ENCODE results near the gene HNRNPUL2.

DNA sequence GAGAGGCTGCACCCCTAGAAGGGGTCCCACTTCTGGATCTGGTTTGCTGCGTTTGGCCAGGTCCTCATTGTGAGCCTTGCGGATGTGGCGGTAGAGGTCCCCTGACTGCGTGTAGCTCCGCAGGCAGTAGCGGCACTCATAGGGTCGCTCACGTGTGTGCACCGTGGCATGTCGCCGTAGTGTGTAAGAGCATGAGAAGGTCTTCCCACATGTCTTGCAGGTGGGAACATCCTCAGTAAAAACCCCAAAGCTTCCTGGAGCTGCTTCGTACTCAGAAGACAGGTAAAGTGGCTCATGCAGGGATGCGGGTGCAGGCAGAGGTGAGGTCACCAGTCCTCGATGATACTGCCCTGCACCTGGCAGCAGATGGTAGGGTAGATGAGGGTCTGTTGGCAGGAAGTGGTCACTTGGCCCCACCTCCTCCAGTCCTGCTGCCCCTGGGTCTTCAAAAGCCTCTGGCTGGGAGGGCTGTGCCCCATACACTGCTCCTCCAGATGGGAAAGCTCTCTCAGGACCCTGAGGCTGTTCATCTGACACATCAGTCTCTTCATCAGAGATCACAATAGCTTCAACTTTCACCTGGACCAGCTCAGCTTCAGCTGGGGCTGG is 25.0 kb upstream of the HNRNPUL2 start:
- no peak for TF ChIP-seq POLR2A (IDR thresholded peaks at IDR 0.05)
- TF ChIP-seq, protein P1, sequence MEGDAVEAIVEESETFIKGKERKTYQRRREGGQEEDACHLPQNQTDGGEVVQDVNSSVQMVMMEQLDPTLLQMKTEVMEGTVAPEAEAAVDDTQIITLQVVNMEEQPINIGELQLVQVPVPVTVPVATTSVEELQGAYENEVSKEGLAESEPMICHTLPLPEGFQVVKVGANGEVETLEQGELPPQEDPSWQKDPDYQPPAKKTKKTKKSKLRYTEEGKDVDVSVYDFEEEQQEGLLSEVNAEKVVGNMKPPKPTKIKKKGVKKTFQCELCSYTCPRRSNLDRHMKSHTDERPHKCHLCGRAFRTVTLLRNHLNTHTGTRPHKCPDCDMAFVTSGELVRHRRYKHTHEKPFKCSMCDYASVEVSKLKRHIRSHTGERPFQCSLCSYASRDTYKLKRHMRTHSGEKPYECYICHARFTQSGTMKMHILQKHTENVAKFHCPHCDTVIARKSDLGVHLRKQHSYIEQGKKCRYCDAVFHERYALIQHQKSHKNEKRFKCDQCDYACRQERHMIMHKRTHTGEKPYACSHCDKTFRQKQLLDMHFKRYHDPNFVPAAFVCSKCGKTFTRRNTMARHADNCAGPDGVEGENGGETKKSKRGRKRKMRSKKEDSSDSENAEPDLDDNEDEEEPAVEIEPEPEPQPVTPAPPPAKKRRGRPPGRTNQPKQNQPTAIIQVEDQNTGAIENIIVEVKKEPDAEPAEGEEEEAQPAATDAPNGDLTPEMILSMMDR (IDR thresholded peaks at IDR 0.05 in 4 of 5, conservative IDR thresholded peaks at IDR 0.05 in 1 of 5) = no peak
